NK-92 (cell line): ENCODE measurements around the gene FBXL5.

Experiments
- DNase-seq: peaks from one replicate; lab custom pipeline; 2025; ENCODE audit not compliant: unreplicated experiment; lab: John Stamatoyannopoulos, UW

The FBXL5 gene

GRCh38 chr4:15676899-15677298, 21.7 kb upstream of the FBXL5 start:
- DNase-seq, result no peak

GRCh38 chr4:15676039-15676438, 20.9 kb upstream of the FBXL5 start:
- DNase-seq, result no peak

DNA sequence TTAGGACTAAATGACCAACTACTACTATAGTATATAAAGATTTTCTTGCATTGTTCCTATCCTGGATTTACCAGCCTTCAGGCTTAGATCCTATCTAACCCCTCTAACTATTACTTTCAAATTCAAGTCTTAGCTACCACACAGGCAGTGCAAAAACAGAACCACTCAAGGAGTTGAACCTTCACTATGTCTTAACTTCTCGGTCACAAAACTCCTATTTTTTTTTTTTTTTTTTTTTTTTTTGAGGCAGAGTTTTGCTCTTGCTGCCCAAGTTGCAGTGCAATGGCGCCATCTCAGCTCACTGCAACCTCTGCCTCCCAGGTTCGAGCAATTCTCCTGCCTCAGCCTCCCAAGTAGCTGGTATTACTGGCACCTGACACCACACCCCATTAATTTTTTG, 20.2 kb upstream of the FBXL5 start:
- DNase-seq, result no peak

- DNase-seq, result no peak
These were observed 19.8 kb upstream of the FBXL5 start for GRCh38 chr4:15674926-15675325.

DNA sequence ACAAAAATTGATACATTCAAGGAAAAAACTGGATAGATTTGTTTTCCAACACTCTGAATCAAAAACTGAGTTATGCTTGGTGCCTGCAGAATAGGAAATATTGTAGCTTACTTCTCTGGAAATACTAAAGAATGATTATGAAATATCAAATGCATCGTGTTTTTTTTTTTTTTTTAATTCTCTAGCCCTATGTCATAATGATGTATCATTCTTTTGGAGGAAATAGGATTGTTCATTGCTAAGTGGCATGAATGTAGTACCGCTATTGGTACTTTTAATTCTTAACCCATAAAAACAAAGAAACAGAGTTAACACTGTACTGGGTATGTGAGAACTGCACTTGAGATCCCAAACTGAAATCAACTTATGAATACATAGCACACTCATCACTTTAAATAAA, 18.9 kb upstream of the FBXL5 start:
- DNase-seq, result no peak

DNA sequence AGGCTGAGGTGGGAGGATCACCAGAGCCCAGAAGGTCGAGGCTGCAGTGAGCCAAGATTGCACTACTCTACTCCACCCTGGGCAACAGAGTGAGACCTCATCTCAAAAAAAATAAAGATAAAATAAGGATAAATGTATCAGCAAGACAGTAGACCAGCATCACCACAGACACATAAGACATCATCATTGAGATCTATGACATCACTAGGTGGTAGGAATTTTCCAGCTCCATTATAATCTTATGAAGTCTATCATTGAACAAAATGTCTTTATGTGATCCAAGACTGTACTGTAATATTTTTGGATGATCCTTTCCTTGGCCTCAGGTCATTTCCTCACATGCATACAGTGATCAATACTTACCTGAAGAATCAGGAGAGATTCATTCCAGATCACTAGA, 18.2 kb upstream of the FBXL5 start:
- no peak for DNase-seq

DNA sequence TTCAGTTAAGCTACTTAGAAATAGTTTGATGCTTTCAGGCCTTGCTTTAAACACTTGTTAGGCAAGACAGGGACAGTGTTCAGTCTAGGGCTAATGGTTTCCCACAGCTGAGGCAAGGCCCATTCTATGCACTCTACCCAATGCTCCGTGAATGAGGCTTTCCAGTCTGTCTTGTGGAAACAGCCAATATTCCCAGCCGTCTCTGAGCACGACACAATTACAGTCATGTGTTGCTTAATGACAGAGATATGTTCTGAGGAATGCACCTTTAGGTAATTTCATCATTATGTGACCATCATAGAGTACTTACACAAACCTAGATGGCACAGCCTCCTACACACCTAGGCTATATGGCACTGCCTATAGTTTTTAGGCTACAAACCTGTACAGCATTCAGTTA, 16.9 kb upstream of the FBXL5 start:
- DNase-seq, result no peak

DNA sequence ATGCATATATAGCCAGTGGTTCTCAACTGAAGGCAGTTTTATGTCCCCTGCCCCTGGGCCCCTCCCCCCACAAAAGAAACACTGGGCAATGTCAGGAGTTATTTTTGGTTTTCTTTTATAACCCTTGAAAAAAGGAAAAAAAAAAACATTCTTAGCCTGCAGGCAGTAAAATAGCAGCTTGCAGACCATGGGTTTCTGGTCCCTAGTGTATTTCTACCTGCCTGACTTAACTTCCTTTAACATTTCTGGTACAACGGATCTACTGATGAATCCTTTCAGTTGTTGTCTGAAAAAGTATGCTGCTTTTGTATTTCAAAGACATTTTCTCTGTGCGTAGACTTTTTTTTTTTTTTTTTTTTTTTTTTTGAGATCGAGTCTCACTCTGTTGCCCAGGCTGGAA, 15.4 kb upstream of the FBXL5 start:
- DNase-seq, result no peak

- no peak for DNase-seq
These were observed 13.6 kb upstream of the FBXL5 start for GRCh38 chr4:15668566-15669435.

- DNase-seq, result no peak
These were observed 11.8 kb upstream of the FBXL5 start for GRCh38 chr4:15667006-15667405.

GRCh38 chr4:15665753-15666365, 10.7 kb upstream of the FBXL5 start:
- DNase-seq, result no peak

DNA sequence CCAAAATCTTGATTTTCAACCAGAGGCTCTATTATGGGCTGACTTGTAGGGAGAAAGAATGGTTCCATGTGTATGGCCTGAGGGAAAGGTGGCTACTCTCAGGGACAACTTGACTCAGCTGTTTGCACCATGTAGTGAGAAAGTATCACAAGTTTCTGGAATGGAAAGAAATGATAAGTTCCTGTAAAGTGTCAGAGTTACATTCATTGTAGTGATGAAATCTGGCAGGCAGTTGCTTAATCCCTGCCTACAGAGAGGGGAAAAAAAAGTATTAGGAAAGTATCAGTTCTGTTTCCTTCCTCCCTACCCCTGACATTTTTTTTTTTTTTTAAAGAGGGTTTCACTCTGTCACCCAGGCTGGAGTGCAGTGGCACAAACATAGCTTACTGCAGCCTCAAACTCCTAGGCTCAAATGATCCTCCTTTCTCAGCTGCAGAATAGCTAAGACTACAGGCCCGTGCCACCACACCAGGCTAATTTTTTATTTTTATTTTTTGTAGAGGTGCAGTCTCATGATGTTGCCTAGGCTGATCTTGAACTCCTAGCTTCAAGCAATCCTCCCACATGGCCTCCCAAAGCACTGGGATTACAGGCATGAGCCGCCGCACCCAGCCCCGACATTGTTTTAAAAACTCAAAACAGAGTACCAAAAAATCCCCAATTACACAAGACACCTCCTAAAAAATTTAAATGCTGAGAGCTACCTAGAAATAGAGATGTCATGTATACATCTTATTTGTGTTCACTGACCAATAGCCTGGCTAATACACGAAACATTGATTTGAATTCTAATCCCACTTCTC, 4.8 kb upstream of the FBXL5 start:
- DNase-seq, result no peak

DNA sequence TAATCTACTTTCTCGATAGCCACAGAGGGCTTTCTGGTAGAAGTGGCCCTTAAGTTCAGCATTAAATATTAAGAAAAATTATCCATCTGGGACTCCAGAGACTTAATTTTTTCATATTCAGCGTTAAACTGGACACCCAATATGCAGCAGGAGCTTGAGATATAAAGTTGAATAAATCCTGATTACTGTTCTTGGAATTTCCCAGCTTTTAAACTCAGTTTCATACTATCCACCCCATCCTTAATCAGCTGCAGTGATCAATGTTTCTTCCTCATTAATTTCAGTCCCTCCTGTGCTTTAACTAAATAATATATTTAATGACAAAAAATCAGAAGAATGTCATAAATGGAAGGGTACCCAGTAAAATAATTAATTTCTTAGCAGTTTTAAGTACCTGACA, 3.6 kb upstream of the FBXL5 start:
- no peak for DNase-seq

- DNase-seq, result no peak
These were observed 3.1 kb upstream of the FBXL5 start for GRCh38 chr4:15658136-15658770.

DNA sequence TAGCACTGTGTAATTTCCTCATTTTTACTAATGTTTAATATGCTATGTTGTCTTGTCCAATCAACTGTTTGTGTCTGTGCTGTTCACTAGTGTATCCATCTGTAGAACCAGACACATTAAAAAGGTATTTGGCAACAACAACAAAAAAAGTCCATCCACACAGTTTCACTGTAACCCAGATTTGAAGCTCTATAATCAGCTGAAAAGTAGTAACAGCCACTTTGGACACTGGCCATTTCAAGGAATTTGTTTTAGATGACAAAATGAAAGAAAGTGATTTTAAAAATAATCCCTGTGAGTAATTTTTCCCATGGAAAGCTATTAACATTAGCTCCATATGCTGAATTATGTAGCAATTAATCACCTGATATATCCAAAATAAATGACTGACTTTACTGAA, 2.2 kb upstream of the FBXL5 start:
- no peak for DNase-seq

GRCh38 chr4:15656038-15656470, 897 bp upstream of the FBXL5 start:
- DNase-seq, result no peak

DNA sequence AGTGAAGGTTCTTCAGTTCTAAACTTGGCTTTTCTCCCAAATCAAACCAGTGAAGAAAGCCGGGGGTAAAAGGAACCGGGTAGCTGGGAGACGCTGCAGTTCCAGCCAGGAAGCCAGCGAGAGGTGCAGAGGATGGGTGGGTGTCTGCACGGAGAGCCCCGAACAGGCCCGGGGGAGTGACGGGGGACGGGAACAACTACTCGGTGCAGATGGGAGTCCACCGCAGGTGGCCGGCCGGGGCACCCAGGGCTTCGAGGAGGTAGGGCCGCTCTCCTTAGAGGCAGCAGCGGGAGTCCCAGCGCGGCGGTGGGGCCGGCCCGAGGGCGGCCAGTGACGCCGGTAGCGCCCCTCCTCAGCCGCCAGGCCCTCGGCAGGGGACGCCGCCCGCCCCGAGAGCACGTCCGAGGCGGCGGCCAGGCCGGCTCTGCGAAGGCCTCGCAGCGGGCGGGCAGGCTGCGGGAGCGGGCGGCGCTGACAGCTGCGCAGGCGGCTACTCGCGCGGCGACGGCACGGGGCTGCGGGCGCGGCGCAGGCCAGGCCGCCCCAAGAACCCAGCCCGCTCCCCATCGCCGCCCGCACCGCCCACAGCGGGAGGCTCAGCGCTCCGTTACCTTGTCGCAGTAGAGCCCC, 449 bp downstream of the FBXL5 start:
- no peak for DNase-seq

DNA sequence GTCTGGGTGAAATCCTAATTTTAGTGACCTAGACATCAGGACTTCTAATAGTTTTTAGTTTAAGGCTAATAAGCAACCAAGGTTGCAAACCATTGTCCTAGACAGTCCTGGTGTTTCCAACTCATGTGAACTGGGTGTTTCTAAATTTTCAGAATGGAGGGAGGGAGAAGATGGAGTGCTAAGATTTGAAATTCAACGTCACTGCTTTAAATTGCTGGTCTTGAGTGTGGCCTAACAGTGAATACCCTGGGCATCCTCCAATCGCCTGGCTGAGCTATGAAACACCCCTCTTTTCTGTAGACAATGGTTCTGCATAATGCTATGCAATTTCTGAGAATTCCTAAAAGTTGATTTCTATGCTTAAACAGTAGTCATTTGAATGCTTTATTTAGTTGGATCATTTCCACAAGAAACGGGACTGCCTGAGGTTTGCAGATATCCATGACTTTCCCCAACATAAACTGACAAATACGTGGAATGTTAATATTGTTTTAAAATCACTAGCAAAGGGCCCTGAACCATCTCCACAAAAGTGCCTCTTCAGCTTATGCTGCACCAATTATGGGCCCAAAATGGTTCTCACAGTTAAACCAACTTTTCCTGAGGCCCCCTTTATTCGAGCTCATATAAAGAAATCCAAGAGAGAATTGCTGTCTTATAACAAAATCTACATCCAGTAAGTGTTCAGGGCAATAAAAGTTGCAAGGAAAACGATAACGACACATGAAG, 1.1 kb downstream of the FBXL5 start:
- DNase-seq, result no peak

GRCh38 chr4:15653420-15653819, 1.7 kb downstream of the FBXL5 start:
- DNase-seq, result no peak

- DNase-seq, result no peak
These were observed 2.3 kb downstream of the FBXL5 start for GRCh38 chr4:15652841-15653240.
